Fibroblast of lung (primary cell): ENCODE results near the gene RBMS2.

ENCODE experiments used
- EZH2 ChIP-seq: IDR thresholded peaks from 2 replicates; pipeline ENCODE4 v1.5.1; 2012; ENCODE audit warnings: low read length, control low read depth, mild to moderate bottlenecking; ENCODE audit errors: missing control alignments
- TF ChIP-seq, protein P1 (sequence below), 2 donors: IDR thresholded peaks in 1 of 2; conservative IDR thresholded peaks in 1 of 2; 1 replicate in 1 of 2; 2 replicates in 1 of 2; pipeline ENCODE4 v1.5.1; 2011 to 2012; ENCODE audit warnings: low read length in 2 of 2, control low read depth in 1 of 2, inconsistent platforms in 1 of 2, low read depth in 1 of 2, mild to moderate bottlenecking in 1 of 2

DNA sequence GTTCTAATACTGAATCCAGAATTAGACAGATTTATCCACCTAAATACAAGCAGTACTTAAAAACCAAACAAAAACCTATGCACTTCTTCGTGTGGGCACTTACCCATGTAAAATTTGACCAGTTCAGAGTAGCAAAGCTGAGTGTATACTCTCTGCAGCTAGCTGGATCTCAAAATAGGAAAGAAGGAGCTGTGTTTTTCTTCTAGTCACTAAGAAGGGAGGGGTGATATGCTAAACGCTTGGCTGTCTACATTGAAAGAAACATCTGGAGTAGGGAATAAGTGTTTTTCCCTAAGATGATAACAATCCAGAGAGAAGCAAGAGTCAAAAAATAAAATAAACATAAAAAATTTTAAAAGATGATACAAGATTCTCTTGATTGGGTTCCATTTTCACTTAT is 20.0 kb downstream of the RBMS2 start:
- TF ChIP-seq, protein P1, sequence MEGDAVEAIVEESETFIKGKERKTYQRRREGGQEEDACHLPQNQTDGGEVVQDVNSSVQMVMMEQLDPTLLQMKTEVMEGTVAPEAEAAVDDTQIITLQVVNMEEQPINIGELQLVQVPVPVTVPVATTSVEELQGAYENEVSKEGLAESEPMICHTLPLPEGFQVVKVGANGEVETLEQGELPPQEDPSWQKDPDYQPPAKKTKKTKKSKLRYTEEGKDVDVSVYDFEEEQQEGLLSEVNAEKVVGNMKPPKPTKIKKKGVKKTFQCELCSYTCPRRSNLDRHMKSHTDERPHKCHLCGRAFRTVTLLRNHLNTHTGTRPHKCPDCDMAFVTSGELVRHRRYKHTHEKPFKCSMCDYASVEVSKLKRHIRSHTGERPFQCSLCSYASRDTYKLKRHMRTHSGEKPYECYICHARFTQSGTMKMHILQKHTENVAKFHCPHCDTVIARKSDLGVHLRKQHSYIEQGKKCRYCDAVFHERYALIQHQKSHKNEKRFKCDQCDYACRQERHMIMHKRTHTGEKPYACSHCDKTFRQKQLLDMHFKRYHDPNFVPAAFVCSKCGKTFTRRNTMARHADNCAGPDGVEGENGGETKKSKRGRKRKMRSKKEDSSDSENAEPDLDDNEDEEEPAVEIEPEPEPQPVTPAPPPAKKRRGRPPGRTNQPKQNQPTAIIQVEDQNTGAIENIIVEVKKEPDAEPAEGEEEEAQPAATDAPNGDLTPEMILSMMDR (conservative IDR thresholded peaks at IDR 0.05 in 1 of 2, IDR thresholded peaks at IDR 0.05 in 1 of 2; ENCODE audit: low read depth in 1 of 2, low read length in 2 of 2): no peak
- no peak for TF ChIP-seq EZH2
